Endothelial cell of umbilical vein (primary cell): ENCODE results near the gene ZNF516. TPM values are rescaled to one million over a fixed set of nuclear protein-coding genes. Genes with fewer than 3 reads are reported as not detected.

ENCODE experiments used
- BruUV-seq: library from RNA; stranded (reverse); fragments of 400-500 nt; replicated peaks from 2 replicates; lab custom pipeline; 2021; lab: Mats Ljungman, UMichigan
- CTCF ChIA-PET: fragments of 300-600, 350-600 bp; sonication (Branson Sonifier 250); formaldehyde crosslinking; loops from one replicate; lab custom pipeline; 2021; ENCODE audit warnings: antibody characterized with exemption, inconsistent platforms; lab: Charles Lee
- POLR2A ChIA-PET: fragments of 300-600, 350-600 bp; sonication (Branson Sonifier 250); formaldehyde crosslinking; loops from one replicate; lab custom pipeline; 2021; ENCODE audit warnings: antibody characterized with exemption, inconsistent platforms; lab: Charles Lee
- DNase-seq: peaks from one replicate; pipeline ENCODE4 v3.0.0-alpha.2; 2011; ENCODE audit warnings: low read depth, low spot score
- FAIRE-seq: peaks from 2 replicates; lab custom pipeline; 2011; peaks lifted over from hg19 to GRCh38; lab: Jason Lieb, UNC
- H2AFZ ChIP-seq: 2 replicates; pipeline ENCODE4 v1.6.0; 2012; ENCODE audit warnings: low read depth, low read length, control low read depth, inconsistent platforms
- H3K27ac ChIP-seq: 2 replicates; pipeline ENCODE4 v1.5.1; 2011; ENCODE audit warnings: low read depth, mild to moderate bottlenecking, control low read depth, low read length, moderate library complexity; ENCODE audit not compliant: insufficient read depth
- H3K27me3 ChIP-seq, 2 experiments: 2 replicates each; pipeline versions ENCODE4 v1.6.0 to v1.6.1; 2011; ENCODE audit warnings: low read length in 2 of 2, mixed read lengths in 1 of 2; ENCODE audit not compliant: control insufficient read depth in 2 of 2, insufficient read depth in 2 of 2
- H3K36me3 ChIP-seq, 2 experiments: 2 replicates in 1 of 2; 3 replicates in 1 of 2; pipeline ENCODE4 v1.5.1; 2011; ENCODE audit warnings: low read length in 2 of 2, mild to moderate bottlenecking in 1 of 2, moderate library complexity in 1 of 2; ENCODE audit not compliant: control insufficient read depth in 2 of 2, insufficient read depth in 2 of 2; ENCODE audit errors: extremely low read depth in 1 of 2
- H3K4me1 ChIP-seq: 3 replicates; pipeline ENCODE4 v1.5.1; 2011; ENCODE audit warnings: mild to moderate bottlenecking, low read length; ENCODE audit not compliant: control insufficient read depth, insufficient read depth; ENCODE audit errors: extremely low read depth
- H3K4me2 ChIP-seq: 2 replicates; pipeline ENCODE4 v1.6.1; 2011; ENCODE audit warnings: low read length, control low read depth, mixed read lengths; ENCODE audit not compliant: insufficient read depth
- H3K4me3 ChIP-seq, 3 experiments: fragments of 200-600 bp in 1 of 3; sonication (generic), shearing (Covaris generic) in 1 of 3; replicated peaks in 1 of 3; 2 replicates each; pipeline ENCODE4 v1.5.1; 2011 to 2016; ENCODE audit warnings: control low read depth in 3 of 3, low read length in 3 of 3, mild to moderate bottlenecking in 2 of 3, inconsistent platforms in 1 of 3, low read depth in 1 of 3, moderate library complexity in 1 of 3; ENCODE audit not compliant: insufficient read depth in 1 of 3
- H3K79me2 ChIP-seq: 2 replicates; pipeline ENCODE4 v1.6.0; 2012; ENCODE audit warnings: low read length, inconsistent platforms; ENCODE audit not compliant: control insufficient read depth, insufficient read depth
- H3K9ac ChIP-seq: replicated peaks from 2 replicates; pipeline ENCODE3; 2011; ENCODE audit warnings: low read length, control low read depth; ENCODE audit not compliant: insufficient read depth; ENCODE audit errors: extremely low read depth
- H3K9me1 ChIP-seq: replicated peaks from 3 replicates; pipeline ENCODE4 v1.6.0; 2011; ENCODE audit warnings: mild to moderate bottlenecking, low read length; ENCODE audit not compliant: control insufficient read depth, insufficient read depth; ENCODE audit errors: extremely low read depth
- H3K9me3 ChIP-seq: replicated peaks from 2 replicates; pipeline ENCODE4 v1.5.1; 2012; ENCODE audit warnings: low read length, inconsistent platforms; ENCODE audit not compliant: control insufficient read depth, insufficient read depth
- H4K20me1 ChIP-seq: replicated peaks from 2 replicates; pipeline ENCODE3; 2011; ENCODE audit warnings: mild to moderate bottlenecking, low read length; ENCODE audit not compliant: control insufficient read depth, insufficient read depth; ENCODE audit errors: extremely low read depth
- EZH2 ChIP-seq: IDR thresholded peaks from 2 replicates; pipeline ENCODE4 v1.6.1; 2012; ENCODE audit warnings: borderline replicate concordance, low read depth, mild to moderate bottlenecking, moderate library complexity, low read length, inconsistent platforms; ENCODE audit not compliant: severe bottlenecking
- FOS ChIP-seq: IDR thresholded peaks from 2 replicates; pipeline ENCODE4 v1.6.1; 2011; ENCODE audit warnings: mild to moderate bottlenecking, low read length, moderate library complexity, borderline replicate concordance; ENCODE audit not compliant: insufficient read depth
- GATA2 ChIP-seq: IDR thresholded peaks from 2 replicates; pipeline ENCODE4 v1.7.0; 2011; ENCODE audit warnings: low read depth, mild to moderate bottlenecking, moderate library complexity, mixed read lengths, low read length; ENCODE audit not compliant: insufficient read length, insufficient read depth
- JUN ChIP-seq: IDR thresholded peaks from 2 replicates; pipeline ENCODE4 v1.6.1; 2011; ENCODE audit warnings: borderline replicate concordance, low read depth; ENCODE audit not compliant: insufficient read length, insufficient read depth
- MAX ChIP-seq: IDR thresholded peaks from 2 replicates; pipeline ENCODE4 v1.6.1; 2011; ENCODE audit not compliant: insufficient read depth, insufficient read length
- MYC ChIP-seq: IDR thresholded peaks from one replicate; pipeline ENCODE4 v1.6.1; 2011; ENCODE audit warnings: mild to moderate bottlenecking, low read depth, low read length
- POLR2A ChIP-seq: IDR thresholded peaks from 2 replicates; pipeline ENCODE4 v1.6.1; 2012; ENCODE audit warnings: low read depth, mild to moderate bottlenecking, control low read depth, low read length
- POLR2AphosphoS5 ChIP-seq: IDR thresholded peaks from 2 replicates; pipeline ENCODE4 v1.6.1; 2012; ENCODE audit warnings: low read depth, mild to moderate bottlenecking, control low read depth, low read length, moderate library complexity; ENCODE audit not compliant: insufficient read depth
- dilution Hi-C: fragments of 300-500 bp; cut with MboI; formaldehyde crosslinking; loops from one replicate; pipeline ENCODE4 v1.15.0; 2019; ENCODE audit warnings: low sequenced_read_pairs; ENCODE audit not compliant: extremely low pct_ligation_motif_present
- intact Hi-C: fragments of 100-400 bp; cut with micrococcal nuclease; formaldehyde crosslinking; loops from one replicate; pipeline ENCODE4 v1.10.0; 2022
- polyA plus RNA-seq, 4 experiments: library from polyadenylated mRNA; depleted of rRNA in 3 of 4; stranded (reverse) in 3 of 4; unstranded in 1 of 4; fragments of >200 nt; gene quantifications; 2 replicates each; pipeline versions ENCODE4 v1.2.1 to v1.2.3, GENCODE V29; 2011 to 2012; ENCODE audit warnings: missing spikeins in 1 of 4
- total RNA-seq: library from RNA; stranded (reverse); gene quantifications from 2 replicates; pipeline ENCODE4 v1.2.3, GENCODE V29; 2021
- TF ChIP-seq, protein P1 (sequence below), 2 donors: IDR thresholded peaks; 1 replicate in 1 of 2; 2 replicates in 1 of 2; pipeline ENCODE4 v1.5.1; 2011; ENCODE audit warnings: low read length in 2 of 2, mild to moderate bottlenecking in 2 of 2, moderate library complexity in 2 of 2, control low read depth in 1 of 2, inconsistent platforms in 1 of 2, low read depth in 1 of 2; ENCODE audit not compliant: insufficient read depth in 1 of 2; ENCODE audit errors: extremely low read depth in 1 of 2

The ZNF516 gene
- total and polyA plus RNA-seq, 2 donors (not counting 3 experiments of a cell fraction or from before 2014, with no cell fraction given) = 3.6 to 19.1 TPM

- POLR2A ChIA-PET = no interaction called here
- H3K9me3 ChIP-seq = no peaks in the 10 kb centered on the region
- no peaks in the 10 kb centered on the region for H3K4me1 ChIP-seq
- FAIRE-seq = no peak
- H3K9ac ChIP-seq = no peak overlapping the region
- H3K9me1 ChIP-seq = no peaks in the 10 kb centered on the region
- H3K36me3 ChIP-seq = no peaks in the 10 kb centered on the region
- no peak overlapping the region for H2AFZ ChIP-seq
- CTCF ChIA-PET = interaction anchor here (2.1 kb wide), 1 partner anchor 16 kb away, joined by 6 read pairs; no protein-coding TSS in a partner anchor
- H3K4me2 ChIP-seq = no peak overlapping the region
- H3K79me2 ChIP-seq = no peaks in the 10 kb centered on the region
- BruUV-seq = no TSS peak
- dilution Hi-C loops = no loop called here
- H3K27ac ChIP-seq = no peak overlapping the region
- no peak overlapping the region for H3K4me3 ChIP-seq
- no peak for TF ChIP-seq FOS
- no peak for TF ChIP-seq POLR2A
- TF ChIP-seq JUN = no peak
- TF ChIP-seq, protein P1, sequence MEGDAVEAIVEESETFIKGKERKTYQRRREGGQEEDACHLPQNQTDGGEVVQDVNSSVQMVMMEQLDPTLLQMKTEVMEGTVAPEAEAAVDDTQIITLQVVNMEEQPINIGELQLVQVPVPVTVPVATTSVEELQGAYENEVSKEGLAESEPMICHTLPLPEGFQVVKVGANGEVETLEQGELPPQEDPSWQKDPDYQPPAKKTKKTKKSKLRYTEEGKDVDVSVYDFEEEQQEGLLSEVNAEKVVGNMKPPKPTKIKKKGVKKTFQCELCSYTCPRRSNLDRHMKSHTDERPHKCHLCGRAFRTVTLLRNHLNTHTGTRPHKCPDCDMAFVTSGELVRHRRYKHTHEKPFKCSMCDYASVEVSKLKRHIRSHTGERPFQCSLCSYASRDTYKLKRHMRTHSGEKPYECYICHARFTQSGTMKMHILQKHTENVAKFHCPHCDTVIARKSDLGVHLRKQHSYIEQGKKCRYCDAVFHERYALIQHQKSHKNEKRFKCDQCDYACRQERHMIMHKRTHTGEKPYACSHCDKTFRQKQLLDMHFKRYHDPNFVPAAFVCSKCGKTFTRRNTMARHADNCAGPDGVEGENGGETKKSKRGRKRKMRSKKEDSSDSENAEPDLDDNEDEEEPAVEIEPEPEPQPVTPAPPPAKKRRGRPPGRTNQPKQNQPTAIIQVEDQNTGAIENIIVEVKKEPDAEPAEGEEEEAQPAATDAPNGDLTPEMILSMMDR (IDR thresholded peaks at IDR 0.05; ENCODE audit: extremely low read depth in 1 of 2, insufficient read depth in 1 of 2, low read depth in 1 of 2, low read length in 2 of 2) = no peak
- no peak for TF ChIP-seq MYC
- TF ChIP-seq GATA2 = no peak
- TF ChIP-seq MAX = no peak
- TF ChIP-seq EZH2 = no peak
- no peak for TF ChIP-seq POLR2AphosphoS5
- DNase-seq = no peak
- H3K27me3 ChIP-seq = no peaks in the 10 kb centered on the region
- H4K20me1 ChIP-seq = no peaks in the 10 kb centered on the region
- intact Hi-C loops = loop anchor here (1.0 kb wide), 1 partner anchor 11 kb away; no protein-coding TSS in a partner anchor
Measured at GRCh38 chr18:76414936-76415621, 80.0 kb downstream of the ZNF516 start.
